NCI-H510A (cell line): ENCODE data around the gene FOXJ3.

Experiments used
- DNase-seq: peaks from one replicate; lab custom pipeline; 2025; lab: John Stamatoyannopoulos, UW

The FOXJ3 gene

GRCh38 chr1:42311138-42311537, 23.9 kb downstream of the FOXJ3 start:
- DNase-seq, result no peak

- no peak for DNase-seq
Measured at GRCh38 chr1:42306977-42307376, 28.1 kb downstream of the FOXJ3 start.

GRCh38 chr1:42305639-42306038, 29.4 kb downstream of the FOXJ3 start:
- no peak for DNase-seq

- no peak for DNase-seq
Measured at GRCh38 chr1:42302034-42302433, 33.0 kb downstream of the FOXJ3 start.

- no peak for DNase-seq
Measured at GRCh38 chr1:42298520-42298919, 36.5 kb downstream of the FOXJ3 start.

- DNase-seq, result no peak
Measured at GRCh38 chr1:42295816-42296215, 39.2 kb downstream of the FOXJ3 start.

GRCh38 chr1:42290130-42290529, 44.9 kb downstream of the FOXJ3 start:
- no peak for DNase-seq

- DNase-seq, result no peak
Measured at GRCh38 chr1:42288311-42288985, 46.6 kb downstream of the FOXJ3 start.

GRCh38 chr1:42282867-42283583, 52.0 kb downstream of the FOXJ3 start:
- no peak for DNase-seq

GRCh38 chr1:42282024-42282579, 52.9 kb downstream of the FOXJ3 start:
- no peak for DNase-seq

GRCh38 chr1:42280821-42281220, 54.2 kb downstream of the FOXJ3 start:
- no peak for DNase-seq

GRCh38 chr1:42279055-42279454, 56.0 kb downstream of the FOXJ3 start:
- no peak for DNase-seq

- DNase-seq, result no peak
Measured at GRCh38 chr1:42272920-42273319, 62.1 kb downstream of the FOXJ3 start.

- no peak for DNase-seq
Measured at GRCh38 chr1:42267904-42268303, 67.1 kb downstream of the FOXJ3 start.

- DNase-seq, result no peak
Measured at GRCh38 chr1:42266253-42267135, 68.5 kb downstream of the FOXJ3 start.

GRCh38 chr1:42264511-42265190, 70.4 kb downstream of the FOXJ3 start:
- DNase-seq, result no peak

GRCh38 chr1:42263019-42263418, 72.0 kb downstream of the FOXJ3 start:
- DNase-seq, result no peak

GRCh38 chr1:42260376-42261070, 74.5 kb downstream of the FOXJ3 start:
- no peak for DNase-seq

GRCh38 chr1:42259739-42260064, 75.3 kb downstream of the FOXJ3 start:
- DNase-seq, result no peak

- DNase-seq, result no peak
Measured at GRCh38 chr1:42259059-42259738, 75.8 kb downstream of the FOXJ3 start.

GRCh38 chr1:42258218-42258617, 76.8 kb downstream of the FOXJ3 start:
- DNase-seq, result no peak
